Right lung (tissue), 5 donors: ENCODE data around the gene EIF4G1. TPM values are rescaled to one million over a fixed set of nuclear protein-coding genes. Genes with fewer than 3 reads are reported as not detected.

ENCODE experiments used
- DNase-seq, 2 donors: peaks; one replicate each; pipeline ENCODE4 v3.0.0-alpha.2; 2013
- polyA plus RNA-seq, 5 donors: library from polyadenylated mRNA; unstranded; fragments of 120-200 nt; gene quantifications; one replicate each; pipeline versions ENCODE4 v1.2.1 to v1.2.3, GENCODE V29; 2013; ENCODE audit warnings: inconsistent platforms in 1 of 5, low replicate concordance in 1 of 5; ENCODE audit not compliant: insufficient read length in 5 of 5, insufficient read depth in 1 of 5

Gene EIF4G1
- polyA plus RNA-seq, 5 donors, result 141 to 216 (median 161) TPM

GRCh38 chr3:184381261-184382224, 67.1 kb downstream of the EIF4G1 start:
- DNase-seq, result peak in 1 of 2 donors; percentile 26

- DNase-seq, result no peak
These were observed 68.1 kb downstream of the EIF4G1 start for GRCh38 chr3:184382326-184383032.

- DNase-seq, result no peak
These were observed 68.8 kb downstream of the EIF4G1 start for GRCh38 chr3:184383033-184383740.

- DNase-seq, result no peak
These were observed 69.9 kb downstream of the EIF4G1 start for GRCh38 chr3:184384342-184384741.

Other genes starting within 250 kb of the EIF4G1 start
- not detected for gene HTR3E, start 217.5 kb upstream of the EIF4G1 start, polyA plus RNA-seq
- gene EIF2B5, start 179.2 kb upstream of the EIF4G1 start, polyA plus RNA-seq, result 10 to 100 TPM; 54.5 to 61.9 (median 56.8) TPM
- gene DVL3, start 159.2 kb upstream of the EIF4G1 start, polyA plus RNA-seq, result 100 to 1,000 TPM in 2 of 5 donors, 10 to 100 TPM in 3; 69.5 to 103 (median 96.1) TPM
- 100 to 1,000 TPM; 318 to 368 (median 328) TPM for gene AP2M1, start 139.8 kb upstream of the EIF4G1 start, polyA plus RNA-seq
- gene ABCF3, start 128.4 kb upstream of the EIF4G1 start, polyA plus RNA-seq, result 10 to 100 TPM; 52.0 to 70.3 (median 63.0) TPM
- gene VWA5B2, start 85.0 kb upstream of the EIF4G1 start, polyA plus RNA-seq, result 1 to 10 TPM in 4 of 5 donors, under 1 TPM in 1; 0.95 to 2.2 (median 1.6) TPM
- gene ALG3, start 65.6 kb upstream of the EIF4G1 start, polyA plus RNA-seq, result 10 to 100 TPM; 23.0 to 37.6 (median 25.5) TPM
- gene EEF1AKMT4, start 64.9 kb upstream of the EIF4G1 start, polyA plus RNA-seq, result 1 to 10 TPM; 1.8 to 4.0 (median 2.5) TPM
- gene CAMK2N2, start 53.1 kb upstream of the EIF4G1 start, polyA plus RNA-seq, result under 1 TPM; 0.13 to 0.29 (median 0.16) TPM
- gene ECE2, start 38.6 kb upstream of the EIF4G1 start, polyA plus RNA-seq, result under 1 TPM in 1 of 5 donors, not detected in 4; 0.13 TPM
- 100 to 1,000 TPM; 183 to 213 (median 205) TPM for gene PSMD2, start 15.4 kb upstream of the EIF4G1 start, polyA plus RNA-seq
- gene FAM131A, start 23.0 kb downstream of the EIF4G1 start, polyA plus RNA-seq, result 10 to 100 TPM in 4 of 5 donors, 1 to 10 TPM in 1; 10.0 to 17.4 (median 15.7) TPM
- gene CLCN2, start 47.0 kb downstream of the EIF4G1 start, polyA plus RNA-seq, result 10 to 100 TPM in 2 of 5 donors, 1 to 10 TPM in 3; 8.6 to 12.5 (median 9.8) TPM
- 10 to 100 TPM; 80.2 to 98.2 (median 89.6) TPM for gene POLR2H, start 47.1 kb downstream of the EIF4G1 start, polyA plus RNA-seq
- gene THPO, start 63.6 kb downstream of the EIF4G1 start, polyA plus RNA-seq, result 1 to 10 TPM; 1.1 to 2.4 (median 1.7) TPM
- gene CHRD, start 65.4 kb downstream of the EIF4G1 start, polyA plus RNA-seq, result 10 to 100 TPM; 11.6 to 15.4 (median 15.0) TPM
- 10 to 100 TPM; 17.7 to 35.0 (median 25.2) TPM for gene EPHB3, start 247.2 kb downstream of the EIF4G1 start, polyA plus RNA-seq